ENCODE results near the gene RPL7A.
"Not testable (repeated sequence)": the region's sequence is repeated elsewhere in the genome, so short reads cannot be mapped to it uniquely, and the experiment has no call there.

RPL7A gene

DNA sequence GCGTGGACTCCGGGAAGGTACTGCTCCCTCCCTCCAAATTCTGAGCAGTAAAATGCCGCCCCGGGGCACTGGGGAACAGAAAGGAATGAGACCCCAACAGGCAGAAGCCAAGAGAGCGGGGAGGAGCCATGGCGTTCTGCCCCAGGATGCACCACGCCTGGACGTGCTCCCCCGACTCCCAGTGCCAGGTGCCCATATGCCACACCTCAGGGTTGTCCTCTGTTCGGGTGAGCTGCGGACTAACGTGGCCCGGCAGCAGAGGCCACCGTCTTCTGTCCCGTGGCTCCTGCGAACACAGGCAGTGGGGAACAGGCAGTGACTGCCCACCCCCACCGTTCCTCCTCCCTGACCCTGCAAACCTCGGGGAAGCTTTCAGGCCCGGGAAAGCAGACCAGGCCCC, 16.8 kb upstream of the RPL7A start:
- H3K36me3 ChIP-seq (ENCODE audit: insufficient read depth, low read length), result peaks cover 50% of the 10 kb centered on the region
- H3K27ac ChIP-seq (ENCODE audit: low read depth, low read length), result no peak overlapping the region
- H3K4me1 ChIP-seq (ENCODE audit: insufficient read depth, low read length), result peaks cover 7% of the 10 kb centered on the region; the same call in 1 of the 2 replicates
- H3K9me3 ChIP-seq (ENCODE audit: insufficient read depth, low read depth, low read length), result no peaks in the 10 kb centered on the region
- no peaks in the 10 kb centered on the region for H3K27me3 ChIP-seq (ENCODE audit: insufficient read depth, low read length)
- no peak overlapping the region for H3K9ac ChIP-seq (ENCODE audit: low read depth, low read length)
- 94% methylated on average over 19 of the region's 19 CpGs for WGBS
- no peak overlapping the region for H3K4me3 ChIP-seq (ENCODE audit: low read length)

DNA sequence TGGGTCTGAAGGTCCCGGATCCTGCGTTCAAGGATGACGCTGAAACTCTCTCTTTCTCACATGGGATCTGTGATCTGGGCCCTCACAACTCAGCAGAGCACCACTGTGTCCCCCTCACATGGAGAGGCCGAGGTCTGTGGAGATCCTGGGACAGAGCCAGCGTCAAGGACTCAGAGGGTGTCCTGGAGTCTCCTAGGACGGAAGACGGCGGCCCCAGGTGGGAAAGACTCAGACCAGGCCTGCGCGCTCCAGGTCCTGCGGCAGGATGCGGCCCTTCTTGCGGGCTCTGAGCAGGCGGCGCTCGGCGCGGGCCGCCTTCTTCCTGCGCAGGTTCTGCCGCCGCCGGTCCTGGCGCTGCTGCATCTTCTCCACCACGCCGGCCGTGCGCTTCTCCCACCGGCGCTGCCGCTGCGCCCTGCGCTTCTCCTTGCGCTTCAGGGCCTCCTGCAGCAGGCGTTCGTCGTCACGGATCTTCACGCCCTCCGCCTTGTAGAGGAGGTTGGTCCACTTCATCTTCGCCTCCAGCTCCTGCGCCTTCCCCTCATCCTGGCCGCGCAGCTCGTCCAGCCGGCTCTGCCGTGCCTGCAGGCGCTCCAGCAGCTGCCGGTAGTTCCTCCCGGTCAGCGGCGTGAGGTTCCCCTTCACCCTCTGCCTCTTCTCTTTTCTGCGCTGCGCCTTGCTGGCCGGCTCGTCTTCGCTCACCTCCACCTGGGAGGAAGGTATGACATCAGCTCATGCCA, 16.2 kb upstream of the RPL7A start:
- peaks cover 7% of the 10 kb centered on the region; the same call in 1 of the 2 replicates for H3K4me1 ChIP-seq (ENCODE audit: insufficient read depth, low read length)
- H3K27ac ChIP-seq (ENCODE audit: low read depth, low read length), result no peak overlapping the region
- WGBS, result 97% methylated on average over 57 of the region's 57 CpGs
- no peak overlapping the region for H3K4me3 ChIP-seq (ENCODE audit: low read length)
- H3K9ac ChIP-seq (ENCODE audit: low read depth, low read length), result no peak overlapping the region
- no peaks in the 10 kb centered on the region for H3K9me3 ChIP-seq (ENCODE audit: insufficient read depth, low read depth, low read length)
- H3K27me3 ChIP-seq (ENCODE audit: insufficient read depth, low read length), result no peaks in the 10 kb centered on the region
- H3K36me3 ChIP-seq (ENCODE audit: insufficient read depth, low read length), result peaks cover 50% of the 10 kb centered on the region

DNA sequence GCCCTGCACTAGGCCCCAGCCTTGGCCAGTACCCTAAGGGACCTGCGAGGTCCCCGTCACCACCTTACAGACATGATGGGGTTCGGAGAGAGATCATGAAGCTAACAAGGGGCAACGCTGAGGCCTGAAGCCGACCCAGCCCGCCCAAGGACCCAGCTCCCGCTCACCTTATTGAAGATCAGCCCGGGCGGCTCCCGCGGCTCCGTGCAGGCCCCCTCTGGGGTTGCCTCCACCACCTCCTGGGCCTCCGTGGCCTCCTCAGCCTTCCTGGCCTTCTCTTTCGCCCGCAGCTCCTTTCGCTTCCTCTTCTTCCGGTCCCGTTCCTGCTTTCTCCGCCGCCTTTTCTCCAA, 15.7 kb upstream of the RPL7A start:
- 90% methylated on average over 20 of the region's 20 CpGs for WGBS
- Histone ChIP-seq H3K9me3 (ENCODE audit: insufficient read depth, low read depth, low read length) (no peaks in the 10 kb centered on the region), H3K4me1 (ENCODE audit: insufficient read depth, low read length) (peaks cover 7% of the 10 kb centered on the region; the same call in 1 of the 2 replicates), H3K27me3 (ENCODE audit: insufficient read depth, low read length) (no peaks in the 10 kb centered on the region), H3K36me3 (ENCODE audit: insufficient read depth, low read length) (peaks cover 50% of the 10 kb centered on the region), H3K27ac (ENCODE audit: low read depth, low read length) (no peak overlapping the region), H3K9ac (ENCODE audit: low read depth, low read length) (no peak overlapping the region), H3K4me3 (ENCODE audit: low read length) (no peak overlapping the region)

DNA sequence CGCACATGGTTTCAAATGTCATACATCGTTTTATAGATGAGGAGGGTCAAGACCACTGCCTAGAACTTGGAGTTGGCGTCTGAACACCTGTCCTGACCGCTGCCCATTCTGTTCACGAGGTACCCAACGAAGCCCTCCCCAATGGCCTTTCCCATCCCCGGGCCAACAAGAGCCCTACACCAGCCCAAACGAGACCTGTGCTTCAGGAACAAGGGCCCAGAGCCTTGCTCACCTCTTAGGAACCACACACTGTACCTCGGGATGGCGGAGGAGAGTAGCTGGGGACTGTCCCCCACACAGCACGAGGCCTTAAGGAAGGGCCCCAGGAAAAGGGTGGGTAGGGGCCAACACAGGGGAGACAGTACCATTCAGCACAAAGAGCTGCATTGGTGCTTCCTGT, 15.0 kb upstream of the RPL7A start:
- WGBS, result 96% methylated on average over 11 of the region's 11 CpGs
- Histone ChIP-seq H3K9me3 (ENCODE audit: insufficient read depth, low read depth, low read length) (no peaks in the 10 kb centered on the region), H3K4me1 (ENCODE audit: insufficient read depth, low read length) (peaks cover 7% of the 10 kb centered on the region; the same call in 1 of the 2 replicates), H3K36me3 (ENCODE audit: insufficient read depth, low read length) (peaks cover 50% of the 10 kb centered on the region), H3K27me3 (ENCODE audit: insufficient read depth, low read length) (no peaks in the 10 kb centered on the region), H3K27ac (ENCODE audit: low read depth, low read length) (no peak overlapping the region), H3K4me3 (ENCODE audit: low read length) (no peak overlapping the region), H3K9ac (ENCODE audit: low read depth, low read length) (no peak overlapping the region)

DNA sequence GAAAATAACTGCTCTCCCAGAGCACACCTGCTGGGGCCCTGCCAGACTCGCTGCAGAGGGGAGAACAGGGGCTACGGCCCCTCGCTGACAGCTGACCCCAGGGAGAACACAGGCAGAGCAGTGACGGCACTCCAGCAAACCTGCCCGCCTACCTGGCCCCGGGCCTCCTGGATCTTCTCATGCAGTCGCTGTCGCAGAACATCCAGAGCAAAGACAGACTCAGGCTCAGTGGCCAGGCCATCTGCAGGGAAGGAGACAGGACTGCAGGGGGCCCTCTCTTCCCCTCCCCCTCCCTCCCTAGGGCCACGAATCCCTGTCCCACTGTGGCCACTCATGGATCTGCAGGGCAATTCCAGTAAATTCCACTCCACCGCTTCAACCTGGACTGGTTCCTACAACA, 14.5 kb upstream of the RPL7A start:
- H3K27ac ChIP-seq (ENCODE audit: low read depth, low read length), result no peak overlapping the region
- H3K36me3 ChIP-seq (ENCODE audit: insufficient read depth, low read length), result peaks cover 50% of the 10 kb centered on the region
- no peak overlapping the region for H3K4me3 ChIP-seq (ENCODE audit: low read length)
- peaks cover 7% of the 10 kb centered on the region; the same call in 1 of the 2 replicates for H3K4me1 ChIP-seq (ENCODE audit: insufficient read depth, low read length)
- H3K9me3 ChIP-seq (ENCODE audit: insufficient read depth, low read depth, low read length), result no peaks in the 10 kb centered on the region
- no peak overlapping the region for H3K9ac ChIP-seq (ENCODE audit: low read depth, low read length)
- H3K27me3 ChIP-seq (ENCODE audit: insufficient read depth, low read length), result no peaks in the 10 kb centered on the region
- WGBS, result 93% methylated on average over 10 of the region's 10 CpGs

DNA sequence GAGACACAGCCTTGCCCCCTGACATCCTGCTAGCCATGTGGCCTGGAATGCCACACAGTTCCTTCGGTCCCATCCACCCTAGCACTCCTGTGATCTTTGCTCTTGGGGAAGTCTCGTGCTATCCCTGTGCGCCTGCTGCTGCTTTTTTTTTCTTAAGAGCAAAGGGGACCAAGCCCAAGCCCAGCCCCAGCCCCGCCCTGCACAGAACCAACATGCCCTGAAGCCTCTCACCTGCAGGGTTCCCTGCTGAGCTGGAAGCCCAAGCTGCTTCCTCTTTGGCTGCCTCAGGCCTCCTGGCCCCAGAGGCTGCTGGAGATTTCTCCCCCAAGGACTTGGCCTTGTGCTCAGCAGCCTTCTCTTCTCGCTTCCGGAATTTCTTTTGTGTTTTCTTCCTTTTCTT, 13.9 kb upstream of the RPL7A start:
- H3K27me3 ChIP-seq (ENCODE audit: insufficient read depth, low read length), result no peaks in the 10 kb centered on the region
- H3K27ac ChIP-seq (ENCODE audit: low read depth, low read length), result no peak overlapping the region; the same call in 1 of the 2 replicates
- peak overlapping the region; percentile 99; the same call in 1 of the 2 replicates for H3K4me3 ChIP-seq (ENCODE audit: low read length)
- H3K9ac ChIP-seq (ENCODE audit: low read depth, low read length), result no peak overlapping the region
- peaks cover 7% of the 10 kb centered on the region; the same call in 1 of the 2 replicates for H3K4me1 ChIP-seq (ENCODE audit: insufficient read depth, low read length)
- no peaks in the 10 kb centered on the region for H3K9me3 ChIP-seq (ENCODE audit: insufficient read depth, low read depth, low read length)
- H3K36me3 ChIP-seq (ENCODE audit: insufficient read depth, low read length), result peaks cover 56% of the 10 kb centered on the region
- WGBS, result 74% methylated on average over 6 of the region's 6 CpGs

DNA sequence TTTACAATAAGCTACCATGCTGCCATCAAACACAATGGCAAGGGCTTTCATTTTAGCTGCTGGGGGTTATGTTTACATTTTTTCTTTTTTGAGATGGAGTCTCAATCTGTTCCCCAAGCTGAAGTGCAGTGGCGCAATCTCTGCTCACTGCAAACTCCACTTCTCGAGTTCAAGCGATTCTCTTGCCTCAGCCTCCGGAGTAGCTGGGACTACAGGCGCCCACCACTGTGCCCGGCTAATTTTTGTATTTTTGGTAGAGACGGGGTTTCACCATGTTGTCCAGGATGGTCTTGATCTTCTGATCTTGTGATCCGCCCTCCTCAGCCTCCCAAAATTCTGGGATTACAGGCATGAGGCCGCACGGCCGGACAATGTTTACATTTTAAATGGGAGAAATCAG, 13.1 kb upstream of the RPL7A start:
- Histone ChIP-seq H3K9ac (ENCODE audit: low read depth, low read length) (peak overlapping the region; percentile 96), H3K4me3 (ENCODE audit: low read length) (peak overlapping the region; percentile 99), H3K36me3 (ENCODE audit: insufficient read depth, low read length) (peaks cover 61% of the 10 kb centered on the region)
- not testable (repeated sequence) for H3K4me1 ChIP-seq (ENCODE audit: insufficient read depth, low read length); H3K9me3 ChIP-seq (ENCODE audit: insufficient read depth, low read depth, low read length); H3K27me3 ChIP-seq (ENCODE audit: insufficient read depth, low read length); H3K27ac ChIP-seq (ENCODE audit: low read depth, low read length)
- WGBS, result 82% methylated on average over 11 of the region's 11 CpGs

DNA sequence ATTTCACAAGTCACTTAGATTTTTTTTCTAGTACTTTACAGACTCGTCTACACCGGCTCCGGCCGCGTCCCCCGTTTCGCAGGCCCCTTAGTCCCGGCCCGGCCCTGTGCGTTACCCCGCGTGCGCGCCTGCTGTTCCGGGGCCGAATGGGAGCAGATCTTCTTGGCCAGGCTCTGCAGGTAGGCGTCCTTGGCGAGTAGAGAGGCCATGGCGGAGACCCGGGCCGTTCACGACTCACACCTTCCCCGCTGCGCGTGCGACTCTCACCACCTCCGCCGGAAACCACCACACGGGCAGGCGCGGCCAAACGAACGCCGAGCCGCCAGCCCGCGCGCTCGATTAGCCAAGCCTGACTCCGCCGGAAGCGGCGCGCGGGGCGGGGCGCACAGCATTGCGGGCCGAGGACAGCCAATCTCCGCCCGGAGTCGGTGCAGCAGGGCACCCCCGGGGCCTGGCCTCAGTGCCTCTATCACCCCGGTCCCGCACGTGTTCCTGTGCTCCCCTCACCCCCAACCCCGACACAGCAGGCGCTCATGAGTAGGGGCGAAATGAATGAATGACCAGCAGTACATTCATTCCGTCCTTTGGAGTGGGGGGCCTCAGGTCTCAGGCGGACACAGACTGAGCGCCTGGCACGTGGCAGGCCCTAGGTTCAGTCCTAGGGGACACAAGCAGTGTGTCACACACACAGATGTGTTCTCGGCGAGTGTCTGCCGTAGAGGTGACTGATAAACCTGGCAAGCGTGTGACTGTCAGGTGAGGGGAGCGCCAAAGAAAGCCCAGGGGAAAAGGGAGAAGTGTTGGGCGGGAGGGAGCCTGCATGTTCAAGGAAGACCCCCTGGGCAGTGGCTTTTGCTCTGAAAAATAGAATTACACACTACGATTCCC, 11.8 kb upstream of the RPL7A start, which contains the start of gene SURF6:
SURF6 (minus strand) TSS at position 265 of the 888 bp plus-strand sequence; CDS start at position 209, 56 bp downstream.
- Histone ChIP-seq H3K36me3 (ENCODE audit: insufficient read depth, low read length) (peaks cover 62% of the 10 kb centered on the region), H3K9me3 (ENCODE audit: insufficient read depth, low read depth, low read length) (no peaks in the 10 kb centered on the region), H3K27me3 (ENCODE audit: insufficient read depth, low read length) (no peaks in the 10 kb centered on the region), H3K4me3 (ENCODE audit: low read length) (peak within 1 kb of the TSS; percentile 99), H3K27ac (ENCODE audit: low read depth, low read length) (peak within 1 kb of the TSS; percentile 95), H3K9ac (ENCODE audit: low read depth, low read length) (peak within 1 kb of the TSS; percentile 96), H3K4me1 (ENCODE audit: insufficient read depth, low read length) (peaks cover 7% of the 10 kb centered on the region; the same call in 1 of the 2 replicates)
- 4% methylated on average over 70 of the region's 70 CpGs for WGBS

DNA sequence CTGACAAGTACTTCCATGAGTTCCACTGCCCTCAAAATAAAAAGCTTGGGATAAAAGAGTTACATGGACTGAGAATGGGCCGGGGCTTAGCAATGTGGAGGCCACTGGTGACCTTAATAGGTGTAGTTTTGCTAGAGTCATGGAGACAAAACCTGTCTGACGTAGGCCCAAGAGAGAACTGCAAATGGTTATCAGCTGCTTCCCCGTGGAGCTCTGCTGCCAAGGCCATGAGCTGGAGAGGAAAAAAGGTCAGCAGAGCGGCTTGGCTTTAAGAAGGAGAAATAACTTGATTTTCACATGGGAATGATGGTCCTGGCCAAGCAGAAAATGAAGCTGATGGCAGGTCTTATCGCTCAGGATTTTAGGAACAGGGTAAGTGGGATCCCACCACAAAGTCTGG, 8.4 kb upstream of the RPL7A start:
- Histone ChIP-seq H3K27me3 (ENCODE audit: insufficient read depth, low read length) (no peaks in the 10 kb centered on the region), H3K36me3 (ENCODE audit: insufficient read depth, low read length) (peaks cover 62% of the 10 kb centered on the region), H3K9ac (ENCODE audit: low read depth, low read length) (no peak overlapping the region), H3K9me3 (ENCODE audit: insufficient read depth, low read depth, low read length) (no peaks in the 10 kb centered on the region), H3K4me1 (ENCODE audit: insufficient read depth, low read length) (peaks cover 4% of the 10 kb centered on the region; the same call in 1 of the 2 replicates), H3K27ac (ENCODE audit: low read depth, low read length) (no peak overlapping the region), H3K4me3 (ENCODE audit: low read length) (no peak overlapping the region)
- WGBS, result 93% methylated on average over 5 of the region's 5 CpGs

DNA sequence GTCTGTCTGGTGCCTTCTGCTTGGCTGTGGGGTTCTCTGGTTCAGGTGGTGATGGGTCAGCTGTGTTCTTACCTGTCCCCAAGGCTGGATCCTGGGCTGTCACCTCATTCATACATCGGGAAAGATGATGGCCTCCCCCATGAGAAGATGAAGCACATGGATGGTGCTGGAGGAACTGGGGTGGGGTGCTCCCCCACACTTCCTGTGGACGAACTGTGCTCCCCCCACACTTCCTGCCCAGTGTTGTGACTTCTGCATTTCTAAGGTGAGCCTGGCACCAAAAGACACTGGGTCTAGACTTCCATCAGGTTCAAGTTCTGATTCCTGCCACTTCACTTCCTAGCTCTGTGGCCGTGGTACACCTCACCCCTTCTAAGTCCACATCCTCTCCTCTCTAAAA, 7.8 kb upstream of the RPL7A start:
- Histone ChIP-seq H3K27me3 (ENCODE audit: insufficient read depth, low read length) (no peaks in the 10 kb centered on the region), H3K4me1 (ENCODE audit: insufficient read depth, low read length) (no peaks in the 10 kb centered on the region), H3K9me3 (ENCODE audit: insufficient read depth, low read depth, low read length) (no peaks in the 10 kb centered on the region), H3K9ac (ENCODE audit: low read depth, low read length) (no peak overlapping the region), H3K4me3 (ENCODE audit: low read length) (no peak overlapping the region), H3K36me3 (ENCODE audit: insufficient read depth, low read length) (peaks cover 67% of the 10 kb centered on the region), H3K27ac (ENCODE audit: low read depth, low read length) (no peak overlapping the region)
- WGBS, result 96% methylated on average over 3 of the region's 3 CpGs

DNA sequence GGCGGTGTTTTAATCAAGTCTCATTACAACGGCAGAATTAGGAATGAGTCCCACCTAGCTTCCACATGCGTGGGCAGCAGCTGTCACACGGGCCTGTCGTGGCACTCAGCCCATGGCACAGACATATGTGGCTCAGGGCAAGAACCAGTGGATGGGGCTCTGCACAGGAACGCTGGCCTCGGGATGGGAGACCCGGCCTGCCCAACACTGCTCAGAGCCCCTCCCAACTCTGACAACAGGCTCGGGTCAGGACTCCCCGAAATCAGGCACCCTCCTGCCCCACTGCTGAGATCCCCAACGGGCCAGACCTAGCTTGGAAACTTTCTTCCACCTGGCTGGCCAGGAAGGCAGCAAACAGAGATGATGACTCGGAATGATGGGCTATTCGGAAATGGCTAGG, 7.1 kb upstream of the RPL7A start:
- 96% methylated on average over 13 of the region's 13 CpGs for WGBS
- H3K9ac ChIP-seq (ENCODE audit: low read depth, low read length), result no peak overlapping the region
- H3K36me3 ChIP-seq (ENCODE audit: insufficient read depth, low read length), result peaks cover 74% of the 10 kb centered on the region
- H3K4me3 ChIP-seq (ENCODE audit: low read length), result no peak overlapping the region
- no peaks in the 10 kb centered on the region for H3K9me3 ChIP-seq (ENCODE audit: insufficient read depth, low read depth, low read length)
- H3K27ac ChIP-seq (ENCODE audit: low read depth, low read length), result no peak overlapping the region
- H3K4me1 ChIP-seq (ENCODE audit: insufficient read depth, low read length), result no peaks in the 10 kb centered on the region
- H3K27me3 ChIP-seq (ENCODE audit: insufficient read depth, low read length), result no peaks in the 10 kb centered on the region
